GM12891 (cell line): Measurements from ENCODE around the gene EFCAB11.

ENCODE experiments used
- DNase-seq: peaks from one replicate; pipeline ENCODE4 v3.0.0; 2011; ENCODE audit warnings: low spot score; ENCODE audit not compliant: insufficient read length
- FAIRE-seq: peaks from 2 replicates; lab custom pipeline; 2011; peaks lifted over from hg19 to GRCh38; lab: Jason Lieb, UNC
- PAX5 ChIP-seq: IDR thresholded peaks from 2 replicates; pipeline ENCODE4 v1.6.1; 2011; ENCODE audit warnings: low read length, moderate library complexity, mild to moderate bottlenecking; ENCODE audit not compliant: insufficient read depth, severe bottlenecking
- POLR2A ChIP-seq: IDR thresholded peaks from 2 replicates; pipeline ENCODE4 v1.6.1; 2011; ENCODE audit warnings: low read depth, low read length, control low read depth
- POLR2AphosphoS5 ChIP-seq: IDR thresholded peaks from 2 replicates; pipeline ENCODE4 v1.6.1; 2011; ENCODE audit warnings: low read depth, low read length, control low read depth
- POU2F2 ChIP-seq: IDR thresholded peaks from 2 replicates; pipeline ENCODE4 v1.6.1; 2011; ENCODE audit warnings: low read depth, mild to moderate bottlenecking, control low read depth, low read length, moderate library complexity
- SPI1 ChIP-seq: IDR thresholded peaks from 2 replicates; pipeline ENCODE4 v1.6.1; 2011; ENCODE audit warnings: low read depth, low read length, control low read depth
- TAF1 ChIP-seq: IDR thresholded peaks from 2 replicates; pipeline ENCODE4 v1.6.1; 2011; ENCODE audit warnings: low read depth, low read length, control low read depth

EFCAB11 gene

DNA sequence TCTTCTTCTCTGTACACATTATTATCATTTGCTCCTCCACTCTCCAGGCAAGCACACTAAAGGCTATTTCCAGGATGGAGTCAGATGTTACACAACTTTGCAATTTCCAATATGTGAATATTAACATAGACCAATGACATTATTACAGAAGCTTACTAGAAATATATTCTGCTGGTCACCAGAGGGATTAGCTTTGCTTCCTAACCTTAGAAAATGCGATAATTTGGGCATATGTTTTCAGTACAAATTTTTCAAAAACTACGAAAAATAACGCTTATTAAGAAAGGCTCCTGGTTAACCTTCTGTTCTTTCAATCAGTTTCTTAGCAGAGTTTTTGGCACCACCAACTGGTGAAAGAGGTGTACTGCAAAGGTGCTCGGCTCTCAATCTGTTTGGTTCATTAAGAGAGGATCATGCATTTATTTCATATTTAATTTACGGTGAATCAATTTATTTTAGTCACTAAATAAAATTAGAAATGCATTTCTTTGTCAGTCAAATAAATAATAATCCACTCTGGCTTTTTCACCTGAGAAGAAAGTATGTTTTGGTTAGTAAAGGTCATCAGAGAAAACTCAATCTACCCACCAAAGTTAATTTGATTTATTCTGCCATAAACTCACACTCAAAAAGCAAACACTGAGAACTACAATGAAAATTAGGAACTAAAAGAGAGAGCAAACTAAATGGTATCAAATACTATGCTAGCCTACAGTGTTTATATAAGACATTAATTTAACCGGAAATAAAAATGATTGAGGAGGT is 39.2 kb downstream of the EFCAB11 start:
- TF ChIP-seq POU2F2: no peak
- TF ChIP-seq POLR2A: no peak
- FAIRE-seq (peak; percentile 41), DNase-seq (peak; percentile 10)

DNA sequence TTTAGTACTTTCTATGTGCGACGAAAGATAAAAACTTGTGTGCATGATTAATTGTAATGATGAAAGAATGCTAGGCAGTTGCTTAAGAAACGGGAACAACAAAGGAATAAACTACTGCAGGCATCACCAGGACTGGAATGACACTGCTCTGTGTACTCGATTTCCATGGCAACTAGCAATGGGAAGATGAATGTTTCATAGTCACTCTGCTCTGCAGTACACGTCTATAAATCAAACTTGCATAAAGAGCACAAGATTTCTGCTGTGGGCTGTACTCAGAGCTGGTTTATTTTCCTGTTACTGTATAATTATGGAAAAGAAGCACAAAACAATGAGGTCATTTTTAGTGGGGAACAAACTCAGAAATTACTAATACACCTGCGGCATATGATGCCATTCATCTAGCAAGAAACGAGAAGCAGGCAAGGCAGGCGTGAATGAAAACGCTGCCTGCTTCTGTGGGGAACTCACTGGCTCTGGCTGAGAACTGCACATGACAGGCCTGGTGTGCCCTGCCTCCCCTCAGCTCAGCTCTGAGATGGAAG is 41.8 kb downstream of the EFCAB11 start:
- TF ChIP-seq POU2F2: no peak
- TF ChIP-seq SPI1: no peak
- TF ChIP-seq POLR2A: no peak
- no peak for TF ChIP-seq TAF1
- TF ChIP-seq PAX5: no peak
- TF ChIP-seq POLR2AphosphoS5: no peak
- DNase-seq (no peak), FAIRE-seq (no peak)

DNA sequence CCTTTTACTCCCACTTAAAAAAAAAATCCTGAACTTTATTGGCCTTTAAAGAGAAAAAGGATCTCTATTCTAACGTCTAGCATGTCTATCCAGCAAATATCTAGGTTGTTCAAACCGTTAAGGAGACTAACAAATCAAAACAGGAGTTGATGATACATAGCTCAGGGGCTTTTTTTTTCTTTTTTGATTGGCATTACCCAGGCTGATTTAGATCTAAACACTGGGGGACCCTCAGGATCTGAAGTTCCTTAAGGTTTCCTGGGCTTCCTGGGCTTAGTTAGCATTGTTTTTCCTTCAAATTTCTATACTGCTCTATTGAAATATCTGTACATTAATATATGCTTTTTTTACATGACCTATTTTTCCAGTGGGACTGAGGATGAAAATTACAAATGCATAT is 42.3 kb downstream of the EFCAB11 start:
- no peak for TF ChIP-seq PAX5
- no peak for TF ChIP-seq POU2F2
- FAIRE-seq (no peak), DNase-seq (no peak)

DNA sequence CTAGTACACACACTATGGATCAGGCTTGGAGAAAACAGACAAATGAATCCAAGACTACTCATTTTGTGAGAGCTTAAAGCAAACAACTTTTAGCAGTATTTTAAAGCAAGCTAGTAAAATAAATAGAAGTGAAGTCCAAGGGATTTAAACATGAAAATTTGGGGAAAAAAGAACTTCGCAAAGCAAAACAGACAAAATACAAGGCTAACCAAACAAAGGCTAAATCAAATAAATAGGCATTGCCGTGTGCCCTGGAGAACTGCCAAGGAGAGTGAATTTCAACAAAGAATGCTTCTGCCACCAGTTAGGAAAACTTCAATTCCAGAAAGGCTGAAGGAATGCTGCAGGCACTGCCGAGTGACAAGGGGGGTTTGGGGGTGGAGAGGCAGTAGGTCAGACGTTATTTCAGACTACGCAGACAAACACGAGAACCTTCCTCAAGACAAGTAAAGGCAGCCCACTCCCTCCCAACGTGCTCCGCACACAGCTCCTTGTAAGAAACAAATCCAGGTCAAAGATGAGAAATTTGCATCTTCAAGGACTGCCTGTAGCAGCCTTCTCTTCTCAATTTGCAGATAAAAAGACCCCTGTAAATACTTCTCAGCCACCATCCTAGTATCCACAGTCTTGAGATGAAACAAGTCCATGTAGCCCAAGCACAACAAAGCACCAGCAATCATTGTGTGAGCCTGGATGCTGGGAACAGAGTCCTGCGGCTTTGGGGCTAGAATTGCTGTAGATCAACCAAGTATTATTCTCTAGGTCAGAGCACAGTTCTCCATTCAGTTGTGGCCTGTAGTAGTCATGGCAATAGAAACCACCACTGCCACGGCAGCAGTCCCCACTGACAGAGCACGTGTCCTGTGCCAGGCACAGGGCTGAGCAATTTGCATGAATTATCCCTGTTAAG is 43.3 kb downstream of the EFCAB11 start:
- no peak for FAIRE-seq
- DNase-seq: no peak
- no peak for TF ChIP-seq SPI1
- TF ChIP-seq TAF1: no peak
- TF ChIP-seq PAX5: no peak
- TF ChIP-seq POU2F2: no peak
- no peak for TF ChIP-seq POLR2AphosphoS5
- no peak for TF ChIP-seq POLR2A

DNA sequence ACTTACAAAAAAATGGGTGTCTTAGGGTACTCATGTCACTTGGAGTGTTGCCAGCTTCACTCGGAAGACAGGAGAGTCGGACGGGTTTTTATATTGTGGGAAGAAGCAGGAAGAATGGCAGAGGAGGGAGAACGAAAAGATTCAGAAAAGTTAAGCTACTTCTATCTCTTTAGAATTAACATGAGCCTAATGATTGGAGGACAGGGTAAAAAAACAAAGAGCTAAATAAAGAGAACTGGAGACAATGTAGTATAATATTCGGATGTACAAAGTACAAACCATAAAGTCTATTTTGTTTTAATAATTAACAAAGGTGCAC is 43.9 kb downstream of the EFCAB11 start:
- DNase-seq (no peak), FAIRE-seq (no peak)
- TF ChIP-seq POLR2AphosphoS5 (no peak), TAF1 (no peak)

DNA sequence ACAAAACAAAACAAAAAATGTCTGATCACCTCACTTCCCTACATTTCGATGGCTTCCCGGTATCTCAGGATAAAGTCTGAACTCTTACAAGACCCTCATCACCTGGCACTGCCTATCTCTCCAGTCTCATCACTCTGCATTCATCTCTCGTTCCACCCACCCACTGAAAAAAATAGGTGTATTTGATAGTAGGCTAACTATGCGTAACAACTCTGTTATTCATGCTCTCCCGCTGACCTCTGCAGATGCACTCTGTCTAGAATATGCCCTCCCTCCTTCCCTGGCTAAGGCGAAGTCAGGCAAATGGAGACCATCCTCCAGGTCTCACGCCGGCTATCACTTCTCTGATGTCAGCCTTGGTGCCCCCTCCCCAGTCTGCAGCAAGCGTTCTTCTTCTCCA is 44.9 kb downstream of the EFCAB11 start:
- TF ChIP-seq POLR2AphosphoS5 (no peak), TAF1 (no peak), POU2F2 (no peak)
- DNase-seq: no peak
- no peak for FAIRE-seq

DNA sequence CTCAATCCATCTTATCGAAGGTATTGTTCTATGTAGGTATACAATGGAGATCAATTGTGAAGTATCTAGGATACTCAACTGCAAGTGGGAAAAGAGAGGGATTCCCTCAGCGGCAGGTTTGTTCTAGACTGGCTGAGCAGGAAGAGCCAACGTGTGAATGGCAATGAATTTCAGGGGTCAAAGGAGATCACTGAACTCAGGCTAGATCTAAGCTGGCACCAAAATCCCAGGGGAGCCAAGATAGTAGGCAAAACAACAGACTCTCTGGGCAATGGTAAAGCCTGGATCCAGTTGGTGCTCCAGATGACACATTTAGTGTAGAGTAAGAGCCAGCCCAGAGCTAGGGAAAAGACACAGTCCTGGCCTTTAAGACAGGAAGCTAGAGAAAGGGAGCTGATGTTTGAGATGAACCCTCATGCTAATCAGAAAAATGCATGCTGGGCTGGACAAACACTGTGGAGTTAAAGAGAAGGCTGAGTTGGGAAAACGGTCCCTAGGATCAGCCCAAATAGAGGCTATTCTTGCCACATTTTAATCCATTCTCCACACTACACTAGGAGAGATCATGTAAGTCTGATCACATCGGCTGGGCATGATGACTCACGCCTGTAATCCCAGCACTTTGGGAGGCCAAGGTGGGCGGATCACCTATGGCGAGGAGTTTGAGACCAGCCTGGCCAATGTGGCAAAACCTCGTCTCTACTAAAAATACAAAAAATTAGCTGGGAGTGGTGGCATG is 45.6 kb downstream of the EFCAB11 start:
- no peak for TF ChIP-seq SPI1
- TF ChIP-seq POLR2AphosphoS5: no peak
- TF ChIP-seq POU2F2: no peak
- TF ChIP-seq PAX5: no peak
- no peak for TF ChIP-seq POLR2A
- TF ChIP-seq TAF1: no peak
- DNase-seq (no peak), FAIRE-seq (no peak)

DNA sequence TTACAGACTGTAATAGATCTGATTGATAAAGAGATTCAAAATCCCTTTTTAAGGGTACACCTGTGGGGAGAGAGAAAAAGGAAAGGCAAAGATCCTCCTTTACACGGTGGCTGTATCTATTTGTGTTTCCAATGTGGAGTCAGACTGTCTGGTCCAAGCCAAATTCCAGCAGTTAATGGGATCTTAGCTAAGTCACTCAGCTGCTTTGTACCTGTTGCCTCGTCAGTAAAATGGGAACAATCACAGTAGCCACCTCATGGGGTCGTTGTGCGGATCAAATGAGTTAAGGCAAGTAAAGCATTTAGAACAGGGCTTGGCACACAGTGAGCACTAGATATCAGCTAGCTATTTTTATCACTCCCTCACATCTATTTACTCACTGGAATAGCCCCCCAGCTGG is 46.9 kb downstream of the EFCAB11 start:
- FAIRE-seq (no peak), DNase-seq (no peak)
- TF ChIP-seq POLR2A (no peak), POLR2AphosphoS5 (no peak), PAX5 (no peak)

DNA sequence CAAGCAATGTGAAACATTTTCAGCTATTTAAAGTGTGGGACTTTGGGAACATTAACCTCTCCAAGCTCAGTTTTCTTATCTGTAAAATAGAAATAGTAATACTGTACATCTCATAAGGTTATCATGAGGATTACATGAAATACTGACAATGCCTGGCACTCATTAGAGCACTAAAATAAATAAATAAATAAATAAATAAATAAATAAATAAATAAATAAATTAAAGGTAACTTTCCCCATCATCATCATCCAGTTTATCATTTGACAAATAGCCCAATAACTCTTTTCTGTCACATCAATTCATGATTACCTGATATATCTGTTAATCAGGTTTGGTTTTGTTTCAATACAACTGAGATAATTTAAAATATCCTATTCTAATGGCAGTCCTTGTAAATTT is 48.5 kb downstream of the EFCAB11 start:
- FAIRE-seq (no peak), DNase-seq (no peak)
- no peak for TF ChIP-seq SPI1
- no peak for TF ChIP-seq PAX5
- TF ChIP-seq TAF1: no peak
- TF ChIP-seq POU2F2: no peak

DNA sequence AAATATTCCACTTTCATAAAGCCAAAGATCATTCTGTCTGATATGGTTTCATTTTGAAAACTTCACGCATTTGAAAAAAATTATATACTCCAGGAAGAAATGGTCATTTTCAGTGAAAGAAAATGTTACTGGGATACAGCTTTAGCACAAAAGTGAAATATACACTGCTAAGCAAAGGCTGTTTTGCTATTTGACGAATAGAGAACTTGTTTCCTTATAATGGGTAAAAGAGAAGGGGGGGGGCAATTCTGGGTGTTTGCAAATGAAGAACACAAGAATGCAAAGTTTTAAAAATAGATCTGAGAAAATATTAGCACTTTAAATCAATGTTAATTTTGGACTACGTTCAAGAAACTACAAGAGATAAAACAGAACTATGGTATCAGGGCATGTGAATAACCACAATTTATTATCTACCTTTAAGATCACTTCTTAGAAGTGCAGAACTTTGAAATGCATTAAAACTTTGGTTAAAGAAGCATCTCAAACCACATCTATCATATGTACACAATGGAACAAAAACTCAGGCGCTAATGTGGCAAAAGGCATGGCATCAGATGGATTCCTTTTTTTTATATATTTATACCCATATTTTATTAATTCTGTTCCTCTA is 51.1 kb downstream of the EFCAB11 start:
- FAIRE-seq: no peak
- TF ChIP-seq POLR2AphosphoS5 (no peak), PAX5 (no peak), TAF1 (no peak), POU2F2 (no peak), POLR2A (no peak), SPI1 (no peak)

More for the DNA sequence above, 51.1 kb downstream of the EFCAB11 start:
- DNase-seq: no peak
